Testis (tissue), 3 donors: Measurements from ENCODE around the gene C2CD4C. TPM values are rescaled to one million over a fixed set of nuclear protein-coding genes. Genes with fewer than 3 reads are reported as not detected.

Experiments used
- DNase-seq: peaks from one replicate; pipeline ENCODE4 v3.0.0-alpha.2; 2019
- H3K27ac ChIP-seq, 2 donors: fragments of 200-600 bp; sonication (generic); one replicate each; pipeline ENCODE4 v1.5.1; 2019
- H3K27me3 ChIP-seq: fragments of 200-600 bp; sonication (generic); one replicate; pipeline ENCODE4 v1.5.1; 2019
- H3K36me3 ChIP-seq: fragments of 200-600 bp; sonication (generic); one replicate; pipeline ENCODE4 v1.5.1; 2017; ENCODE audit warnings: low read depth; ENCODE audit errors: missing control alignments
- H3K4me1 ChIP-seq: fragments of 200-600 bp; sonication (generic); one replicate; pipeline ENCODE4 v1.5.1; 2019
- H3K4me3 ChIP-seq, 2 donors: fragments of 200-600 bp; sonication (generic); one replicate each; pipeline ENCODE4 v1.5.1; 2017 to 2019
- H3K9me3 ChIP-seq: fragments of 200-600 bp; sonication (generic); one replicate; pipeline ENCODE4 v1.5.1; 2017
- CTCF ChIP-seq, 3 experiments: fragments of 450-650 bp in 2 of 3; fragments of 200-600 bp in 1 of 3; sonication (generic) in 1 of 3; IDR thresholded peaks; one replicate each; pipeline ENCODE4 v1.5.1; 2016 to 2019; ENCODE audit warnings: antibody characterized with exemption in 3 of 3, mild to moderate bottlenecking in 2 of 3, moderate library complexity in 1 of 3
- POLR2A ChIP-seq: fragments of 450-650 bp; IDR thresholded peaks from one replicate; pipeline ENCODE4 v1.6.1; 2017; ENCODE audit warnings: antibody characterized with exemption, mild to moderate bottlenecking, moderate library complexity
- WGBS, 2 donors: methylation state at CpG; one replicate each; pipeline ENCODE4 v1.1.5; 2018; 5-methylcytosine and 5-hydroxymethylcytosine counted together
- intact Hi-C: fragments of 100-400 bp; cut with DNase I; formaldehyde crosslinking; loops from one replicate; pipeline ENCODE4 v1.15.1; 2023; ENCODE audit warnings: low total_unique reads
- polyA plus RNA-seq: library from polyadenylated mRNA; stranded (reverse); fragments of 350-450 nt; fragmentation: Illumina TruSeq; extraction: RNeasy Lipid Tissue Mini Kit (QIAGEN cat#74804); gene quantifications from one replicate; pipeline ENCODE4 v1.2.3, GENCODE V29; 2014; ENCODE audit warnings: low read depth, low replicate concordance; ENCODE audit not compliant: insufficient read depth
- total RNA-seq, 2 donors: library from RNA; depleted of rRNA; stranded (reverse); fragments of >200 nt; gene quantifications; one replicate each; pipeline ENCODE4 v1.2.3, GENCODE V29; 2016

C2CD4C gene
- total and polyA plus RNA-seq, 3 donors from 2014 or later: 0.88 to 5.4 (median 5.3) TPM

- Histone ChIP-seq H3K36me3 (no peaks in the 10 kb centered on the region), H3K4me1 (no peaks in the 10 kb centered on the region), H3K27ac (no peak overlapping the region), H3K4me3 (no peak overlapping the region), H3K27me3 (no peaks in the 10 kb centered on the region), H3K9me3 (no peaks in the 10 kb centered on the region)
- DNase-seq: no peak
- TF ChIP-seq POLR2A (no peak), CTCF (IDR thresholded peaks at IDR 0.05) (no peak)
- WGBS, 2 donors: 93 to 94% methylated on average over 8 to 14 of the region's 14 CpGs
- intact Hi-C loops: no loop called here
Observed at GRCh38 chr19:378706-379105, 30.2 kb downstream of the C2CD4C start.

GRCh38 chr19:377801-378581 lies 31.0 kb downstream of the C2CD4C start:
- H3K4me3 ChIP-seq: no peak overlapping the region
- no peak overlapping the region for H3K27ac ChIP-seq
- DNase-seq: no peak
- no peaks in the 10 kb centered on the region for H3K4me1 ChIP-seq
- 65 to 67% methylated on average over 24 to 38 of the region's 38 CpGs for WGBS, 2 donors
- H3K9me3 ChIP-seq: no peaks in the 10 kb centered on the region
- no peaks in the 10 kb centered on the region for H3K36me3 ChIP-seq
- H3K27me3 ChIP-seq: no peaks in the 10 kb centered on the region
- intact Hi-C loops: no loop called here
- no peak for TF ChIP-seq POLR2A
- no peak for TF ChIP-seq CTCF (IDR thresholded peaks at IDR 0.05)

GRCh38 chr19:376111-376470 lies 32.9 kb downstream of the C2CD4C start:
- Histone ChIP-seq H3K27me3 (no peaks in the 10 kb centered on the region), H3K4me3 (no peak overlapping the region), H3K9me3 (no peaks in the 10 kb centered on the region), H3K27ac (no peak overlapping the region), H3K36me3 (no peaks in the 10 kb centered on the region), H3K4me1 (peaks cover 2% of the 10 kb centered on the region)
- TF ChIP-seq CTCF (IDR thresholded peaks at IDR 0.05) (no peak), POLR2A (no peak)
- intact Hi-C loops: no loop called here
- no peak for DNase-seq
- 92 to 95% methylated on average over 7 to 8 of the region's 8 CpGs for WGBS, 2 donors

GRCh38 chr19:375395-376110 lies 33.4 kb downstream of the C2CD4C start:
- no peaks in the 10 kb centered on the region for H3K36me3 ChIP-seq
- H3K27ac ChIP-seq: no peak overlapping the region
- no peak overlapping the region for H3K4me3 ChIP-seq
- H3K27me3 ChIP-seq: no peaks in the 10 kb centered on the region
- no peaks in the 10 kb centered on the region for H3K9me3 ChIP-seq
- DNase-seq: no peak
- H3K4me1 ChIP-seq: peaks cover 2% of the 10 kb centered on the region
- intact Hi-C loops: no loop called here
- 85 to 90% methylated on average over 32 to 42 of the region's 43 CpGs for WGBS, 2 donors
- TF ChIP-seq CTCF (IDR thresholded peaks at IDR 0.05): no peak
- TF ChIP-seq POLR2A: no peak
